Suppressor macrophage treated with lipopolysaccharide for 1 hour (primary cell): ENCODE results near the gene LRRC8B.
"Not testable (repeated sequence)": the region's sequence is repeated elsewhere in the genome, so short reads cannot be mapped to it uniquely, and the experiment has no call there.

Experiments
- DNase-seq, 3 donors: peaks; one replicate each; pipeline ENCODE4 v3.0.0-alpha.2; 2020 to 2022

The LRRC8B gene

DNA sequence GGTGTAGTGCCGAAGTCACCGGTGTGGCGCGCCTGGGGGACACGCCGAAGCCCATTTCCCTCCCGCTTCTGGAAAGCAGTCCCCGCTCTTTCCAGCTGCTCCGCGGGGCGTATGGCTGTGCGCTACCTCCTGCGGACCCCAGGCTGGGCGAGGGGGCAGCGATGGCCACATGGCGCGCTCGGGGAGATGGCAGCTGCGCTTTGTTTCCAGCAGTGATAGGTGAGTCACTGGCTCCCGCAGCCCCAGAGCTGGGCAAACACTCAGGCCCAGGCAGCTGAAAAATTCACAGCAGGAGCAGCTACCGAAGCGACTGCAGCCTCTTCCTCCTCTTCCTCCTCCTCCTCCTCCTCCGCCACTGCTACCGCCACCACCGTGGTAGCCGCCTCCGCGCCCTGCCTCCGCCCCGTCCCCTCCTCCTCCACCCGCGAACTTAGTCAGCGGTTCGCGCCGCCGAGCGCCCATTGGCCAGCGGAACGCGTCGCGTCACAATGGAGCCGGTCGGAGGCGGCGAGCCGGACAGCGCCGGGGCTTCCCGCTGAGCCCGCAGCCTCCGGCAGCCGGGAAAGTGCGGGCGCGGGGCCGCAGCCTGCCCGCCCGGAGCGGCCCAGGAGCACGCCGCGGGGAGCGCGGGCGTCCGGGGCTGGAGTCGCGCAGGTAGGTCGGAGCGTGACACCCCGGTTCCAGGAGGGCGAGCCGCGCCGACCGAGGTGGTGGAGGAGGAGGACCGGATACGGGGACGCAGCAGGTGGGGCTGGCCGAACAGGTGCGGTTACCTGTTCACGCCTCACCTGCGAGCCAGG, at the start of gene LRRC8B:
Gene LRRC8B, plus strand, starts transcription at position 461 of the 800 bp plus-strand sequence. CDS start 57,822 bp downstream, outside the sequence.
- peak; percentile 89 to 95 (median 94) for DNase-seq

DNA sequence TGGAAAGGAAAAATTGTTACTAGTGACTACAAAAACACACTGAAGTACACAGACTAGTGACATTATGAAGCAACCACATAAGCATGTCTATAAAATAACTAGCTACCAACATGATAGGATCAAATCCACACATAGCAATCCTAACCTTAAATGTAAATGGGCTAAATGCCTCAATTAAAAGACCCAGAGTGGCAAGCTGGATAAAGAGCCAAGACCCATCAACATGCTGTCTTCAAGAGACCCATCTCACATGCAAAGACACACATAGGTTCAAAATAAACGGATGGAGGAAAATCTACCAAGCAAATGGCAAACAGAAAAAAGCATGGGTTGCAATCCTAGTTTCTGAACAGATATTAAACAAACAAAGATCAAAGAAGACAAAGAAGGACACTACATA, 49.4 kb upstream of the LRRC8B start:
- no peak for DNase-seq

DNA sequence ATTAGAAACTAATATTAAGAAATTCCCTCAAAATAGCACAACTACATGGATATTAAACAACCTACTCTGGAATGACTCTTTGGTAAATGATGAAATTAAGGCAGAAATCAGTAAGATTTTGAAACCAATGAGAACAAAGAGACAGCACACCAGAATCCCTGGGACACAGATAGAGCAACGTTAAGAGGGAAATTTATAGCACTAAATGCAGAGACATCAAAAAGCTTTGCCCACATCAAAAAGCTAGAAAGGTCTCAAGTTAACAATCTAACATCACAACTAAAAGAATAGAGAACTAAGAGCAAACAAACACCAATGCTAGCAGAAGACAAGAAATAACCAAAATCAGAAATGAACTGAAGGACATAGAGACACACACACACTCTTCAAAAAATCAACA, 48.6 kb upstream of the LRRC8B start:
- DNase-seq = no peak

GRCh38 chr1:89483010-89483756, 41.4 kb upstream of the LRRC8B start:
- DNase-seq = peak; percentile 87 to 93 (median 89)

GRCh38 chr1:89483757-89484077, 40.9 kb upstream of the LRRC8B start:
- DNase-seq = no peak

GRCh38 chr1:89484092-89485038, 40.3 kb upstream of the LRRC8B start:
- peak in 1 of 3 donors; percentile 20 for DNase-seq

DNA sequence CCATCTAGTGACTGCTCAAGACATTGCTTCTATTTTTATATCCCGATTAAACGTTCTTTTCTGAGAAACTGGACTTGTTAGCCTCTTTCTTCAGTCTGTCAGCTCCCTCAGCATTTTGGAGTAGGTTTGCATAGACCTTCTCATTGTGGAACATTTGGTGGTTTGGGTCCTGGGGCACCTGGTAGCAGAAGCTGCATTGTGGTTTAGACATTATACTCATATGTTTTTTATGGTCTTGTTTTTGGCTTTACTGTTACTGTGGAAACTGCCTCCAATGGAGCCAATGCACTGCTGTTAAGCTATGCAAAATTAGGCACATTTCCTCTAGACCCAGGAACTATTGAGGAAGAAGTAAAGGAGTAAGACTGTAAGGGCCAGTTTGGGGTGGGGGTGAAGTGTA, 36.7 kb upstream of the LRRC8B start:
- no peak for DNase-seq

DNA sequence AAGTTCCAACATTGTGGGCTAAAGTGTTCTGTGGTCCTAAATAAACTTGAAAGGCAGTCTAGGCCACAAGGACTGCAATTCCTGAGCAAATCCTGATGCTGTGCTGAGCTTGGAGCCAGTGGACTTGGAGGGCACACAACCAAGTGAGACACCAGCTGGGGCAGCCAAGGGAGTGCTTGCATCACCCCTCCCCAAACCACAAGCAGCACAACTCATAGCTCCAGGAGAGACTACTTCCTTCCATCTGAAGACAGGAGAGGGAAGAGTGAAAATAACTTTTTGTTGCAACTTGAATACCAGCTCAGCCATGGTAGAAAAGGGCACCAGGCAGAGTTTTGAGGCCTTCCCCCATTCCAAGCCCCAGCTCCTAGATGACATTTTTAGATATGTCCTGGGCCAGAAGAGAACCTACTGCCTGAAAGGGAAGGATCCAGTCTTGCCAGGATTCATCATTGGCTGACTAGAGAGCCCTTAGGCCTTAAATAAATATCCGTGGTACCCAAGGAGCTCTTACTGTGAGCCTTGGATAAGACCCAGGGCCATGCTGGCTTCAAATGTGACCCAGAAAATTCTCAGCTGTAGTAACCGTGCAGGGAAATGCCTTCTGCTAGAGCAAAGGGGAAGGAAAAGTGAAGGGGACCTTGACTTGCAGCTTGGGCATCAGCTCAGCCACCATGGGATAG, 35.4 kb upstream of the LRRC8B start:
- DNase-seq = peak; percentile 55 to 61 (median 61)

GRCh38 chr1:89490389-89490788, 34.2 kb upstream of the LRRC8B start:
- no peak for DNase-seq

DNA sequence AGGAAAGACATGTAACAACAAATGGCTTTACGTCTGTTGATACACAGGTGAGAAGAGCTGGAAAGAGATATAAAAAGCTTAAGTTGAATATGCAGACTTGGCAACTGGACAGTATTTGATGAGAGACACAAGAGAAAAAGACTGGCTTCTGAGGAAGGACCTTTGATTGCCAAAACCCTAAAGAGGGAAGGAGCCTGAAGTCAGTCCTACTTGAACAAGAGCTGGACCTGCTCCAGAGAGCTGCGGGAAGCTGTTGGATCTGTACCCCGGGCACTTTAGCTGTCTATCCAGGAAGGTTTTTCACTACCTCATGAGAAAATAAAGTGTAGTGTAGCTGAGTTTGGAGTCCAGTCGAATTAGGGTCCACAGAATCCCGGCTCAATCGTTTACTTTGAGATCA, 25.3 kb upstream of the LRRC8B start:
- DNase-seq = no peak

- no peak for DNase-seq
Measured at GRCh38 chr1:89502042-89502441, 22.6 kb upstream of the LRRC8B start.

- no peak for DNase-seq
Measured at GRCh38 chr1:89502895-89503294, 21.7 kb upstream of the LRRC8B start.

- no peak for DNase-seq
Measured at GRCh38 chr1:89503690-89504089, 20.9 kb upstream of the LRRC8B start.

DNA sequence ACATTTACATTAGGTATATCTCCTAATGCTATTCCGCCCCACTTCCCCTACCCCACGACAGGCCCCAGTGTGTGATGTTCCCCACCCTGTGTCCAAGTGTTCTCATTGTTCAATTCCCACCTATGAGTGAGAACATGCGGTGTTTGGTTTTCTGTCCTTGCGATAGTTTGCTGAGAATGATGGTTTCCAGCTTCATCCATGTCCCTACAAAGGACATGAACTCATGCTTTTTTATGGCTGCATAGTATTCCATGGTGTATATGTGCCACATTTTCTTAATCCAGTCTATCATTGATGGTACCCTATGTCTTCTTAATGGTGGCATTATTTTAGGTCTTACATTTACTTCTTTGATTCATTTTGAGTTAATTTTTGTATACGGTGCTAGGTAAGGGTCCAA, 14.6 kb upstream of the LRRC8B start:
- DNase-seq = not testable (repeated sequence)

DNA sequence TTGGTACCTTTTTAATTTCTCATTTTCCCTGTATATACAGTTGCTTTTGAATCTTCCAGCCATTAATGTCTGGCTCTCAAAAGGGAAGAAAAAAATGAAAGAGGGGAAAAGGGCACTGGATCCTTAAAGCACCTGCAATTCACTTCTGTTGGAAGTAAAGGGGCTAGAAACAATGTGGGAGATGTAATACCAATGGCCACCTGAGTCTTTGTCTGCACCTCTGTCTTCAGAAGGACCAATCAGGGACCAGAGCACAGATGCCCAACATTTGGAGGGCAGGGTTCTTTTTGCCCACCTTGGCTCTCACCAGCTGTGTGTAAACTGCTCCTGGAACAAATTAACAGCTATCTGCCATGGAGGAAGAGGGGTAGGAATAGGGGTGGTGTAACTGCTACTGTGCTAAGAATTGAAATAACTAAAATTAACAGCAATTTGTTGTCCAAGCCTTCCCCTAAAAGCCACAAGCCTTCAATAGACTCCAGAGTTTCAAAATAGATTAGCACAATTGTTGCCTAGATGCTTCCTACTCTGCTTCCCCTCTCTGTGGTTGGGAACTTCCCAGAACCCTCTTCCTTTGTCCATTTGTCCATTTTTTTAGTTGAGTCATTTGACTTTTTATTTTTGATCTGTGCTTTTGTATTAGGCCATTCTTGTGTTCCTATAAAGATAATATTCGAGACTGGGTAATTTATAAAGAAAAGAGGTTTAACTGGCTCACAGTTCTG, 11.5 kb upstream of the LRRC8B start:
- peak; percentile 79 to 89 (median 83) for DNase-seq

DNA sequence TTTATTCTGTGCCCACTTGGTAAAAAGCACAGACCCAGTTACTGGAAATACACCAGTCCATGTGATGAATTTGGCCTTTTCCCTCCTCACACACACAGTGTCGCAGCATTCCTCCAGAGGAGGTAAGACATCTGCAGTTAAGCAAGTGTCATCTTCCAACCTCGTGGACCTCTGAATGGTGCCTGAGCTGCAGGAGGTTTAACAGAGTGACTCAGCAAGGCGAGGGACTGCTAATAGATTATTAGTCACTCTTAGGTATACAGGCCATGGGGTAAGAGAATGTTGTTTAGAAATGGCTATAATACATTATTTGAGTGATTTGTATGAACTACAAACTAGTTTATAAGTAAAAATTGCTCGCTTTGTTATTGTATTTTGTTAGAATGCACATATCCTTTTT, 8.6 kb upstream of the LRRC8B start:
- peak; percentile 19 to 39 (median 31) for DNase-seq

DNA sequence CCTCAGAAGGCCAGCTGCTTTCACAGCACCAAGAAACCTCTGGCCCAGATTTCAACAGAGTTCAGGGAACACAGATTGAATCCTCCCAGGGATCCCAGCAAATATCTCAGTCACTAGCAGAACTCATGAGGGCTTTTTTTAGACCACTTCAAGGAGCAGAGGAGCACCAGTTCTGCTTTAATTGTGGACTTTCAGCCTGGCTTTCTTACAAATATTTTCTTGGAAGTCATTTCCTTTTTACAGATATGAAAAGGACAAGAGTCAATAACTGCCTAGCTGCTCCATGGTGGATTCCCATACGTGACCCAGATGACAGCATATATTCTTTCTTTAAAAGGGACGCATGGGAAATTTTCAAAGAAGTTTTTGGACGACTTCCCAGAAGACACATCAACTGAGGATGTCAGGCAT, 6.4 kb upstream of the LRRC8B start:
- DNase-seq = peak; percentile 53 to 66 (median 64)

DNA sequence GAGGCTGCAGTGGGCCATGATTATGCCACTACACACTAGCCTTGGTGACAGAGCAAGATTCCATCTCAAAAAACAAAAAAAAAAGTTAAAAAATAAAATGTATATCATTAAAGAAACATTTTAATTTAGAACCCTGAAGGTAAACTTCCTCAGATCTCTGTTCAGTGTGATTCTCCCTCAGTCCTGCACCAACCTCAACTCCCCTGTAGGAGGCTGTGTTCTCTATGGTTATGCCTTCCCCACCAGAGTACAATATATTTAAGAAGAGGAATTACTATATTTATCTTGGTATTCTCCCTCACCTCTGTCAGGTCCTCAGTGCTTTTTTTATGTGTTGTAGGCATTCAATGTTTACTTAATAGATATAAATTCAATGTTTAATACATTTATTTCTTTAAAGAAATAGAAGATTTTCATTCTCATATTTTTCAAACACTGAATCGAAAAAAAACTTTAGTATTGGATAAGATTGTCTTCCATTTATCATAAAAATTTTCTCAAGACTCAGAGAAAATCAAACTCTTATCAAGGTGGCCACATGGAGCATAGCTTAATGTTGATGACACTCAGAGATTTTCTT, 4.8 kb upstream of the LRRC8B start:
- peak; percentile 59 to 73 (median 73) for DNase-seq

DNA sequence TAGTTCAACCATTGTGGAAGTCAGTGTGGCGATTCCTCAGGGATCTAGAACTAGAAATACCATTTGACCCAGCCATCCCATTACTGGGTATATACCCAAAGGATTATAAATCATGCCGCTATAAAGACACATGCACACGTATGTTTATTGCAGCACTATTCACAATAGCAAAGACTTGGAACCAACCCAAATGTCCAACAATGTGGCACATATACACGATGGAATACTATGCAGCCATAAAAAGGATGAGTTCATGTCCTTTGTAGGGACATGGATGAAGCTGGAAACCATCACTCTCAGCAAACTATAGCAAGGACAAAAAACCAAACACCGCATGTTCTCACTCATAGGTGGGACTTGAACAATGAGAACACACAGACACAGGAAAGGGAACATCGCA, 2.7 kb upstream of the LRRC8B start:
- DNase-seq = not testable (repeated sequence)

- DNase-seq = peak; percentile 38 to 49 (median 46)
Measured at GRCh38 chr1:89523572-89524368, 859 bp upstream of the LRRC8B start.
